Measurements from ENCODE around the gene CDH4. TPM values are rescaled to one million over a fixed set of nuclear protein-coding genes. Genes with fewer than 3 reads are reported as not detected.
A peak's percentile ranks its signal among the peaks of the same experiment; 100 is the strongest.

CDH4 gene
- total and polyA plus RNA-seq, 4 donors: 5.8 to 24.1 (median 17.1) TPM

GRCh38 chr20:61925555-61926252 lies 673.6 kb downstream of the CDH4 start:
- no peaks in the 10 kb centered on the region for H3K4me1 ChIP-seq (ENCODE audit: control insufficient read depth, insufficient read depth, low read length)
- peaks cover 67% of the 10 kb centered on the region for H3K36me3 ChIP-seq (ENCODE audit: control insufficient read depth, insufficient read depth, low read length)
- no peak overlapping the region for H3K27ac ChIP-seq (ENCODE audit: low read depth, low read length)
- DNase-seq (ENCODE audit: low read depth in 4 of 6, low spot score in 6 of 6): peak in 1 of 6 donors; percentile 19
- H3K4me3 ChIP-seq (ENCODE audit: low read depth, low read length): no peak overlapping the region
- 64% methylated on average over 18 of the region's 21 CpGs for whole genome bisulfite sequencing (ENCODE audit: insufficient coverage)
- H3K9me3 ChIP-seq (ENCODE audit: control insufficient read depth, insufficient read depth, low read length): no peaks in the 10 kb centered on the region
- no peaks in the 10 kb centered on the region for H3K27me3 ChIP-seq (ENCODE audit: control insufficient read depth, insufficient read depth, low read length)

GRCh38 chr20:61926253-61926613 lies 674.2 kb downstream of the CDH4 start:
- Histone ChIP-seq H3K27me3 (ENCODE audit: control insufficient read depth, insufficient read depth, low read length) (no peaks in the 10 kb centered on the region), H3K27ac (ENCODE audit: low read depth, low read length) (no peak overlapping the region), H3K9me3 (ENCODE audit: control insufficient read depth, insufficient read depth, low read length) (no peaks in the 10 kb centered on the region), H3K36me3 (ENCODE audit: control insufficient read depth, insufficient read depth, low read length) (peaks cover 73% of the 10 kb centered on the region), H3K4me3 (ENCODE audit: low read depth, low read length) (no peak overlapping the region), H3K4me1 (ENCODE audit: control insufficient read depth, insufficient read depth, low read length) (no peaks in the 10 kb centered on the region)
- 92% methylated on average over 14 of the region's 14 CpGs for WGBS (ENCODE audit: insufficient coverage)
- no peak for DNase-seq (ENCODE audit: low read depth in 4 of 6, low spot score in 6 of 6)

DNA sequence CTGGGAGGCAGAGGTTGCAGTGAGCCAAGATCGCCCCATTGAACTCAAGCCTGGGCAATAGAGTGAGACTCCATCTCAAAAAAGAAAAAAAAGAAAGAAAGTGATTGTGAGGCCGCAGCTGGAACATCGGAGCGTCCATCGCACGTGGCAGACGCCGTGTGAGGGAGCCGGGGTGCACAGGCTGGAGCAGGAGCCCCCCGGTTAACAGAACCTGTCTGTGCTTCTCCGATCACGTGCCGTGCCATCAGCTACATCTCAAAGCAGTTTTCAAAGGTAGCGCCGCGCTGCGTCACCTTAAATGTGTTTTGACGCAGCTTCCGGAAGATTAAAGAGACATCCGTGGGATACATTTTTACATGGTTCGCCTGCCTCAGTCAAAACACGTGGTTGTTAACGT lies 674.7 kb downstream of the CDH4 start:
- Histone ChIP-seq H3K27me3 (ENCODE audit: control insufficient read depth, insufficient read depth, low read length) (no peaks in the 10 kb centered on the region), H3K36me3 (ENCODE audit: control insufficient read depth, insufficient read depth, low read length) (peaks cover 78% of the 10 kb centered on the region), H3K27ac (ENCODE audit: low read depth, low read length) (no peak overlapping the region), H3K4me1 (ENCODE audit: control insufficient read depth, insufficient read depth, low read length) (no peaks in the 10 kb centered on the region), H3K4me3 (ENCODE audit: low read depth, low read length) (no peak overlapping the region), H3K9me3 (ENCODE audit: control insufficient read depth, insufficient read depth, low read length) (no peaks in the 10 kb centered on the region)
- no peak for DNase-seq (ENCODE audit: low read depth in 4 of 6, low spot score in 6 of 6)
- 89% methylated on average over 23 of the region's 23 CpGs for WGBS (ENCODE audit: insufficient coverage)

DNA sequence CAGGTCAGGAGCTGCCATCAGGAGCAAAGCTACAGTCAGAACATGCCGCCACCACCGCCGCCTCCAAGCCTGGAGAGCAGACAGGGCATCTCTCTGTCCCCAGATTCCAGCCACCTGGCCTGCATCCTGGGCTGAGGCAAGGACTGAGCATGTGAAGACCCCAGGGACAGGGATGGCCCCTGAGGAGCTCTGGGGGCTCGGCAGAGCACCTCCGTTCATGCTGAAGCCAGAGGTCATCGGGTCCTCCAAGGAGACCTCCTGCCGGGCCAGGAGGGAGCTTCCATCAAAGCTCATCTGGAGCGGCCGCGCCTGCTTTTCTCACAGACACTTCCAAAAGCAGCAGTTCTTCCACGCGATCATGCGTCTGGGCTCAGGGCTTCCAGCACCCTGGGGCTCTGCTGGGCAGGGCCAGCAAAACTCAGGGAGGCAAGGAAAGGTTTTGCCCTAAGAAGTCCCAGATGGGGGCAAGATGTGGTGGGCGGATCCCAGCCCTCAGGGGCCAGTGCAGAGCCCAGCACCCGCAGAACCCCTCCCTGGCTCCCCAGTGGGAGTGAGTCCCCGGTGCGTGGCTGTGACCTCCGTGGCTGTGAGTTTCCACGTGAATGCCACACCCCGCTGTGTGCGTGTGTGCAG lies 675.2 kb downstream of the CDH4 start:
- Histone ChIP-seq H3K27ac (ENCODE audit: low read depth, low read length) (no peak overlapping the region), H3K4me1 (ENCODE audit: control insufficient read depth, insufficient read depth, low read length) (no peaks in the 10 kb centered on the region), H3K9me3 (ENCODE audit: control insufficient read depth, insufficient read depth, low read length) (no peaks in the 10 kb centered on the region), H3K27me3 (ENCODE audit: control insufficient read depth, insufficient read depth, low read length) (no peaks in the 10 kb centered on the region), H3K36me3 (ENCODE audit: control insufficient read depth, insufficient read depth, low read length) (peaks cover 82% of the 10 kb centered on the region), H3K4me3 (ENCODE audit: low read depth, low read length) (no peak overlapping the region)
- no peak for DNase-seq (ENCODE audit: low read depth in 4 of 6, low spot score in 6 of 6)
- 90% methylated on average over 21 of the region's 21 CpGs for WGBS (ENCODE audit: insufficient coverage)

DNA sequence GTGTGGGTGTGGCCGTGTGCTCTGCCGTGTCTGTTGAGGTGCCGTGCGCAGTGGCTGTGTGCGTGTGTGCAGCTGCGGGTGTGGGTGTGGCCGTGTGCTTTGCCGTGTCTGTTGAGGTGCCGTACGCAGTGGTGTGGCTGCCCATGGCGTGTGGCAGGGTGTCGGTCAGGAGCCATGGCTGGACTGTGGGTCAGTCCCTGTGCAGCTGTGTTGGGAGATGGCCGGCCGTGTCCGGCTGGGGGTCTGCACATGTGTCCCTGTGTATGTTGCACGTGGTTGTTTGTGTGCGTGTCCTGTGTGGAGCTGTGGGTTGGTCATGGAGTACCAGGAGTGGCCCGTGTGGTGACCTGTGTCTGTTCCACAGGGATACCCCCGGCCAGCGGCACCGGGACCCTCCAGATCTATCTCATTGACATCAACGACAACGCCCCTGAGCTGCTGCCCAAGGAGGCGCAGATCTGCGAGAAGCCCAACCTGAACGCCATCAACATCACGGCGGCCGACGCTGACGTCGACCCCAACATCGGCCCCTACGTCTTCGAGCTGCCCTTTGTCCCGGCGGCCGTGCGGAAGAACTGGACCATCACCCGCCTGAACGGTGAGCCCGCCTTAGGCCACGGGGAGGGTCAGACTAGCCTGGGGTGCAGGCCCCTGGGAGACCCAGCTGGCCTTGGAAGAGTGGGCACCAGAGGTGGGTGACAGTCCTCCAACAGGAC lies 675.9 kb downstream of the CDH4 start:
- Histone ChIP-seq H3K4me1 (ENCODE audit: control insufficient read depth, insufficient read depth, low read length) (no peaks in the 10 kb centered on the region), H3K4me3 (ENCODE audit: low read depth, low read length) (no peak overlapping the region), H3K36me3 (ENCODE audit: control insufficient read depth, insufficient read depth, low read length) (peaks cover 85% of the 10 kb centered on the region), H3K9me3 (ENCODE audit: control insufficient read depth, insufficient read depth, low read length) (no peaks in the 10 kb centered on the region), H3K27me3 (ENCODE audit: control insufficient read depth, insufficient read depth, low read length) (no peaks in the 10 kb centered on the region), H3K27ac (ENCODE audit: low read depth, low read length) (no peak overlapping the region)
- WGBS (ENCODE audit: insufficient coverage): 93% methylated on average over 43 of the region's 43 CpGs
- DNase-seq (ENCODE audit: low read depth in 4 of 6, low spot score in 6 of 6): no peak

- Histone ChIP-seq H3K27ac (ENCODE audit: low read depth, low read length) (no peak overlapping the region), H3K4me1 (ENCODE audit: control insufficient read depth, insufficient read depth, low read length) (peaks cover 5% of the 10 kb centered on the region), H3K9me3 (ENCODE audit: control insufficient read depth, insufficient read depth, low read length) (no peaks in the 10 kb centered on the region), H3K27me3 (ENCODE audit: control insufficient read depth, insufficient read depth, low read length) (no peaks in the 10 kb centered on the region), H3K36me3 (ENCODE audit: control insufficient read depth, insufficient read depth, low read length) (peaks cover 85% of the 10 kb centered on the region), H3K4me3 (ENCODE audit: low read depth, low read length) (no peak overlapping the region)
- WGBS (ENCODE audit: insufficient coverage): 98% methylated on average over 12 of the region's 12 CpGs
- no peak for DNase-seq (ENCODE audit: low read depth in 4 of 6, low spot score in 6 of 6)
These were observed 677.5 kb downstream of the CDH4 start for GRCh38 chr20:61929561-61929960.

DNA sequence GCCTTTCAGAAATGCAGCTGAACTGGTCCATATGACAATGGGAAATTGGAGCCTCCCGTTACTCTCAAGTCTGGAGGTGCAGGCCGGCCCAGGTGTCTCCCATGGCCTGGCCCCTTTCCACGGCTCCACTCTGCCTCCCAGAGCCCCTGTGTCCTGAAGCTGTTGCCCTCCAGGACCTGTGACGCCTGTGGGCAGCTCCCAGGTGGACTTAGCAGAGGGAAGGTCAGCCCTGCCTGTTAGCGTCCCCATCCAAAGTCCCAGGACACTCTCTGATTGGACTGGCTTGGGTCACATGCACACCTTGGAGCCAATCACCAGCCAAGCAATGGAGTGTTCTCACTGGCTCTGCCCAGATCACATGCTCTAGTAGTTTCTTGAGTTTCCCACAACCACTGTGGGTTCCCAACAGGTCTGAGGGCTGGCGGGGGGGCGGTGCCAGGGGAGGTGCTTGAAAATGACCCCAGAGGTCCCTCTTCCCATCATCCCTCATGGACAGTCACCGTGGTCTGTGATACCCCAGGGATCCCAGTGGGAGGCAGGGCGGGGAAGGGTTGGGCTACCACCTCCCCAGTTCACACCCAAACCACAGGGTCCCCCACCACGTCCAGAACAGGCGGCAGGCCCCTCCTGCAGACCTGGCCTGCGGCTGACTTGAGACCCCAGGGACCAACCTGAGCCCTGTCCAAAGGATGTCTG lies 678.1 kb downstream of the CDH4 start:
- WGBS (ENCODE audit: insufficient coverage): 90% methylated on average over 12 of the region's 12 CpGs
- Histone ChIP-seq H3K4me3 (ENCODE audit: low read depth, low read length) (no peak overlapping the region), H3K36me3 (ENCODE audit: control insufficient read depth, insufficient read depth, low read length) (peaks cover 81% of the 10 kb centered on the region), H3K4me1 (ENCODE audit: control insufficient read depth, insufficient read depth, low read length) (peaks cover 5% of the 10 kb centered on the region), H3K9me3 (ENCODE audit: control insufficient read depth, insufficient read depth, low read length) (no peaks in the 10 kb centered on the region), H3K27ac (ENCODE audit: low read depth, low read length) (no peak overlapping the region), H3K27me3 (ENCODE audit: control insufficient read depth, insufficient read depth, low read length) (no peaks in the 10 kb centered on the region)
- no peak for DNase-seq (ENCODE audit: low read depth in 4 of 6, low spot score in 6 of 6)

DNA sequence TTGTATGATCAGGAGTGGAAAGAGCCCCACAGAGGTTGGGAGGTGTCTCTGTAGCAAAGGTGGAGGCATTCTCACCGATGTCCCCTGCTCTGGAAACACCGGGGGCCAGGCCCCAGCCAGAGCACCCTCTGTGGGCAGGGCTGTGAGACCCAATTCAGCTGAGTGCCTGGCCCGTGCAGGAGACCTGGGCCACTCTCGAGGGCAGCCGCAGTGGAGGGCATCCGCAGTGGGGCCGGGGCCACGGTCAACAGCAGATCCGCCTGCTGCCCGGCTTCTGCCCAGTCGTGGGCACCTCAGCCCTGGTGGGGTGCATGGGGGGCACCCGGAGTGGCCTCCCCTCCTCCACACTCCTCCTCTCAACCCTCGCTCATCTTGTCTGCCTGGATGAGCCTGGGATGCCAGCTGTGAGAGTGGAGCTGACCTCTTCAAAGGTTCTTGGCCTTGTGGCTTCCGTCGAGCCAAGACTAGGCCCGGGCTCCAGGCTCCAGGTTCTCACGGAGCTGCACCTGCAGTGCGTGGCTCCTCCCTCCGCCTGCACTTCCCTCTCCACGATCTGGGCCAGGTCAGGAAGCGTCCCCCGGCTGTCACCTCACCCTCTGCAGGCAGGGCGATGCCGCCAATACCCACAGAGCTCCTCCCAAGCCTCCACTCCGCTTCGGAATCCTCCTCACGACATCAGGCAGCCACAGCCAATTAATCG lies 678.9 kb downstream of the CDH4 start:
- 91% methylated on average over 28 of the region's 28 CpGs for WGBS (ENCODE audit: insufficient coverage)
- H3K36me3 ChIP-seq (ENCODE audit: control insufficient read depth, insufficient read depth, low read length): peaks cover 74% of the 10 kb centered on the region
- DNase-seq (ENCODE audit: low read depth in 4 of 6, low spot score in 6 of 6): no peak
- H3K4me1 ChIP-seq (ENCODE audit: control insufficient read depth, insufficient read depth, low read length): peaks cover 5% of the 10 kb centered on the region
- no peaks in the 10 kb centered on the region for H3K27me3 ChIP-seq (ENCODE audit: control insufficient read depth, insufficient read depth, low read length)
- H3K27ac ChIP-seq (ENCODE audit: low read depth, low read length): no peak overlapping the region
- no peaks in the 10 kb centered on the region for H3K9me3 ChIP-seq (ENCODE audit: control insufficient read depth, insufficient read depth, low read length)
- no peak overlapping the region for H3K4me3 ChIP-seq (ENCODE audit: low read depth, low read length)

DNA sequence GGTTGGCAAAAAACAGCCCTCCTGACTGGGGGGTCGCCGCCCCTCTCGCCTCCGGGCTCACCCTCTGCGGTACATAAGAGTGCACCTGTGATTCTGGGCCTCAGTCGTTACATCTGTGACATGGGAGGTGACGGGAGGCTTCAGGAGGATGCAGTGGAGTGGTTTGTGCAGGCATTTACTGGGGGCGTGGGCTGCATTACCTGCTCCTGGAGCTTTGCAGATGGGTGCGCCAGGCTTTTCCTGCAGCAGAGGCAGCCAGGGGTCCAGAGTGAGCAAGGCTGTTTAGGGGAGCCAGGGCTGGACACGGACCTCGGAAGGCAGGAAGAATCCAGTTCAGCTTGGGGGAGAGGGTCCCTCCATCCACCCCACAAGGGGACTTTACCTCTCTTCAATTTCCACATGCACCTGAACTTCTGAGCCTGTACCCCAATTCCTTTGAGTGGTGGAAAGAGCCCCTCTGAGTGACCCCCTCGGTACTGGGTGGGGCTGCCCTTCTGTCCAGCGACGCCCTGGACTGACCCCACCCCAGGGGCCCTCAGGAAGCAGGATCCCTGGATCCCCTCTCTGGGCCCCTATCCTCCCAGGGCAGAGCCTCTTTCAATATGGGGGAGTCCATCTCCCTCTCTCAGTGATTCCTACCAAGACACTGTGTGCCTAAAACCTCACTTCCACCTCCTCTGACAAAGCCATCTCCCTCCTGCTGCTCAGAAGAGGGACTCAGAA lies 679.6 kb downstream of the CDH4 start:
- no peaks in the 10 kb centered on the region for H3K27me3 ChIP-seq (ENCODE audit: control insufficient read depth, insufficient read depth, low read length)
- H3K4me1 ChIP-seq (ENCODE audit: control insufficient read depth, insufficient read depth, low read length): peaks cover 5% of the 10 kb centered on the region
- no peak for DNase-seq (ENCODE audit: low read depth in 4 of 6, low spot score in 6 of 6)
- WGBS (ENCODE audit: insufficient coverage): 90% methylated on average over 10 of the region's 14 CpGs
- H3K4me3 ChIP-seq (ENCODE audit: low read depth, low read length): no peak overlapping the region
- peaks cover 73% of the 10 kb centered on the region for H3K36me3 ChIP-seq (ENCODE audit: control insufficient read depth, insufficient read depth, low read length)
- no peak overlapping the region for H3K27ac ChIP-seq (ENCODE audit: low read depth, low read length)
- no peaks in the 10 kb centered on the region for H3K9me3 ChIP-seq (ENCODE audit: control insufficient read depth, insufficient read depth, low read length)
